ENCODE measurements around the gene DGKQ.
"Not testable (repeated sequence)": the region's sequence is repeated elsewhere in the genome, so short reads cannot be mapped to it uniquely, and the experiment has no call there.

Gene DGKQ

DNA sequence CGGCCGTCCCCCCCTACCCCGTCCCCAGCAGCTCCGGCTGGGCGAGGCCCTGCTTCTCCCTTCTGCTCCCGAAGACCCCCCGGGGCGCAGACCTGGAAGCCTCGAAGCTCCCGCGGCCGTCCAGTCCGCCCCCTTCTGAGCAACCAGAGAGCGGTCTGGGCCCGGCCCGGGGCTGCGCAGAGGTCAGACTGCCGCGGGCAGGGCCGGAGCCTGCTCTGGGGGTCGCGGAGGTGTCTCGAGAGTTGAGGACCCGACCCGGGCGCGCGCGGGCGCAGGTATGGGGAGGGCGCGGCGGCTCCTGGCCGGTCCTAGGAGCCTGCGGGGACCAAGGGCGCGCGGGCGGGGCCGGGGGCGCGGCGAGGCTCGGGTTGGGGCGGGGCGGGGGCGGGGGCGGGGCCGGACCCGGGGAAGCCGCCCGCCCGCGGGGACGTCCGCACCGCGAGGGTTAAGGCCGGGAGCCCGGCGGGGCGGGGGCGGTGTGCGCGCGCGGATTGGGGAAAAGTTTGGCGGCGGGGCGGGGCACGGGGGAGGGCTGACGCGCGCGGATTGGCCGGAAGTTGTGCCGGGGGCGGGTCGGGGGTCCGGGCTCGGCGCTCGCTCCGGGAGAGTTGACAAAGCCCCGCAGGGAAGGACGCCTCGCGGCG lies 37.8 kb upstream of the DGKQ start, which contains the start of gene FGFRL1:
FGFRL1 (plus strand) TSS at position 605 of the 644 bp plus-strand sequence. CDS start 860 bp downstream, outside the sequence.
- in situ Hi-C loops (cut with MboI; ENCODE audit: low sequenced_read_pairs): no loop called here

DNA sequence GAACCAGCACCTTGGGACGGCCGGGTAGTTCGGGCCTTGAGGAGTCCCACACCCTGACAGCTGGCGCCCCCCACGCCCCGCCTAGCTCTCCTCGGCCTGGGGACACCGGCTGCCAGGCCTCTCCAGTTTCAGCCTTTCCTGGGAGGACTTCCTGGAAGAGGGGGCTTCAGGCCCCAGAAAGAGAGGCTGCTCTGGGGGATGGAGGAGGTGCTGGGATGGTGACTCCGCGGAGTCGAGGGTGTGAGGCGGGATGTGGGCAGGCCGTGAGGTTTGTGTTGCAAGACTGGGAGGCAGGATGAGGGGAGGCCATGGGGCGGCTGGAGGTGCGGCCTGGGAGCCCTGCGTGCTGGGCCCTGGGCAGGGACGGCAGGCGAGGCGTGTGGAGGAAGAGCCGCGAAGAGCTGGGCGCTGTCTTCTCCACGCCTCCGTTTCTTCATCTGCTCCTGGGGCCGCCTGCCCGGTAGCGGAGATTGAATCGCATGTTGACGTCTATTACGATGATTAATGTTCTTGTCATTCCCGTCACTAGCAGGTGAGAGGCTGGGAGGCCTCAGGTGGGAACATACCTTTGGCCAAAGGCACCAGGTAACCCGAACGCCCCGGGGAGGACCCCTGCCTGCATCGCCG lies 37.1 kb upstream of the DGKQ start:
- in situ Hi-C loops (cut with MboI; ENCODE audit: low sequenced_read_pairs): no loop called here

DNA sequence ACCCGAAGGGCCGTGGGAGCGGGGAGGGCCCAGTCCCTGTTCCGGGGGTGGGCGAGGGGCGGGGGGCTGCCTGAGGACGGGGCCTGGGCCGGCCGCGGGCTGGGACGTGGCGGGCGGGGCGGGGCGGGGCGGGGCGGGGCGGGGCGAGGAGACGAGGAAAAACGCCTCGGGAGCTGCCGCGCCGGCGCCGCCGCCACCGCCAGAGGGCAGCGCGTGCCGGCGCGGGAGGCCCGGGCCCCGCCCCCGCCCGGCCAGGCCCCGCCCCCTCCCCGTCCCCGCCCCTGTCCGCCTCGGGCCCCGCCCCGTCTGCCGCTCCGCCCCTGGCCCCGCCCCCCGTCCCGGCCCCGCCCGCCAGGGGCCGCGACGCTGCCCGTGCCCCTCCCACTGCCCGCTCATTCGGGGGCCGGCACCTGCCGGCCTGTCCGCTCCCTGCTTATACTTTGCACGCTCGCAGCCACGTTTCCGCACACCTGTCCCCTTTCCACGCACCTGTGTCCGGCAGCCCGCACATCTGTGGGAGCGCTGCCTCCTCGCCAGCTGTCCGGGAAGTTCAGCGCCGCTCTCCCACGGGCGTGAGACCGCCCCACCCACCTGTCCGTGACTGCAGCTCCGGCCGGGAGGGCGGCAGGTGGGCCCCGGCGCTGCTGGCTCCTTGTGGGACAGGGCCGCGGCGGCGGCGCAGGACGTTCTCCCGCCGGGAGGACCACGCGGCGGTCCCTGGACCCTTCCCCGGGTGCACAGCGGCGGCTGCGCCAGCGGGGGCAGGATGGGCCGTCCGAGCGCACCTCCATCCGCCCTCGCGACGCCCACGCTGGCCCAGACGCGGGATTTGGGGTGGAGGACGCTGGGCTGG lies 36.4 kb upstream of the DGKQ start:
- in situ Hi-C loops (cut with MboI; ENCODE audit: low sequenced_read_pairs): no loop called here

DNA sequence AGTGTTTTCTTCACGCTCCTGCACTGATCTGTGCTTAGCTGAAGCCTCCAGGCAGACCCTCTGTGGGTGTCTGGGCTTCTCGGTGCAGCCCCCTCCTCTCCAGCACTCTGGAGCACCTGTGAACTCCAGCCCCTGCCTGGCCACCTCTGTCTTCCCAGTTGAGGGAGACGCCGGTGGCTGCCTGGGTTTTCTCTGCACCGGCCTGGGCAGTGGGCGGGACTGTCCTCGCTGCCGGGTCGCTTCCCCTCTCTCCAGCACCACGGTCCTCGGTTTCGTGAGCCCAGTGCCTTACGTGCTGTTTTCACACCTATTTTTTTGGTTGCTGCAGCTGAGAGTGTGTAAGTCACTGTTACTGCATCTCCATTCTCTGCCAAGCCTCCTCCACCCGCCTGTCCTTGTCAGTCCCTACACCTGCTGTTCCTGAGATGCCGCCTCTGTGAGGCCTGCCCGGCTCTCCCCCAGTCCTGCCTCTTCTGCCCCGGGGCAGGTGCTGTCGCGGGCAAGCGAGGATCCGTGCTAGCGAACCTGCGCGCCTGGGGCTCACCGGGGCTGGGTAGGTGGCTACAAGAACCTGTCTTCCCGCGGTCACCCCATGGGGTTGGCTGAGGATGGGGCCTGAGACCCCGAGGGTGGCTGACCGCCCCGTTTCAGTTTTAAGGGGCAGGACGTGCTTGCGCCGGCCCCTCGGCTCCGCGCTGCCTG lies 35.6 kb upstream of the DGKQ start:
- in situ Hi-C loops (cut with MboI; ENCODE audit: low sequenced_read_pairs): no loop called here

DNA sequence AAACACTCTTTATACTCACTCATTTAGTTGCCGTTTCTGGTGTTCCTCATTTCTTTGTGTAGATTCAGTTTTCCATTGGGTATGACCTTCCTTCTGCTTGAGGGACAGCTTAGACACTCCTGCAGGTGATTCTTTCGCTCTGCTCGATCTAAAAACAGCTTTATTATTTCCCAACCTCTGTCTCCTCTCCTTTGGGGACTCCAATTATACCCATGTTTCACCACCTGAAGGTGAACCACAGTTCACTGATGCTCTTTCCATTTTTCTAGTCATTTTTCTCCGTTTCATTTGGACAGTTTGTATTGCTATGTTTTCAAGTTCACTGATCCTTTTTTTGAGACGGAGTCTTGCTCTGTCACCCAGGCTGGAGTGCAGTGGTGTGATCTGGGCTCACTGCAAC lies 33.5 kb upstream of the DGKQ start:
- in situ Hi-C loops (cut with MboI; ENCODE audit: low sequenced_read_pairs): no loop called here

DNA sequence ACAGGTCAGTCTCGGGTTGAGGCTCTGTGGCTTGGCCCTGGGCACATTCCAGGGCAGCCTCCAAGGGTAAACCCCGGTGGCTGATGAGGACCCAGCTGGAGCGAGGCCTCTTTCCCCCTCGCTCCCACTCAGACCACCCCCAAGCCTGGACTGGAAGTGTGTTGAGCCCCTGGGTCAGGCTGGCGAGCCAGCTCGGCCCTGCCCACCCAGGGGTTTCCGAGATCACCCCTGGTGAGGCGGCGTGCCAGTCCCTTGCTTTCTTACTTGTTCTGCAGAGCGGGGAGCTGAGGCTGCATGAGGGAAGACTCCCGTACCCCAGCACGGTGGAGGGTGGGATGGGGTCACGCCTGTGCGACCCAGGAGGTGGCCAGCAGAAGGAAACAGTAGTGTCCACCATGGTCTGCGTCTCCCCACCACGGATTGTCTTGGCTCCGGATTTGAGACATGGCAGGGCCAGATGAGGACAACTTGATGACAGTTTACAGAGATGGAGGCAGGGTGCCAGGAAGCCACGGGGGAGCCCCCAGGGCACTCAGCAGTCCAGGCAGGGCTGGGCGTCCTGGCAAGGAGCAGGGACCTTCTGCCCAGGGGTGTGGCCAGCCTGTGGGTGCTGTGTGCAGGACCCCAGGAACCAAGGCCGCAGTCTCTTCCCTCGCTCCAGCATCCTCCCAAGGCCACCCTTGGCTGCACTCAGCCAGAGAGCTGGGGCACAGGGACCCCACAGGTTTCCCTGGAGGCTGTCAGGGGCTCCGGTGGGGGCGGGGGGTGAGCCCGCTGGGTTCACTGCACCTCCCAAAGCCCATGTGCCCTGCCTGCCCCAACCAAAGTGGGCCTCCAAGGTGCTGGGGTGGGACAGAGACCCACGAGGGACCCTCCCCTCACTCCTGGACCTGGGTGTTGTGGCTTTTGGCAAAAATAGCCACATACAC lies 31.5 kb upstream of the DGKQ start:
- in situ Hi-C loops (cut with MboI; ENCODE audit: low sequenced_read_pairs): no loop called here

DNA sequence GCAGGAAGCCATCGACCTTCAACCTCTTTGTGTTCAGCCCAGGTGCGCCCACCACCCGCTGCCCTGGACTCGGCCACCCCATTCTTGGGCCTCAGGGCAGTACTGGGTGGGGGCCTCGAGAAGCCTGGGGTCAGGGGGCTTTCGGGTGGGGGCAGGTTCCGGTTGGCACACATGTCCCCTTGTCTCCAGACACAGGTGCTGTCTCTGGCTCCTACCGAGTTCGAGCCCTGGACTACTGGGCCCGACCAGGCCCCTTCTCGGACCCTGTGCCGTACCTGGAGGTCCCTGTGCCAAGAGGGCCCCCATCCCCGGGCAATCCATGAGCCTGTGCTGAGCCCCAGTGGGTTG lies 30.7 kb upstream of the DGKQ start:
- in situ Hi-C loops (cut with MboI; ENCODE audit: low sequenced_read_pairs): no loop called here

DNA sequence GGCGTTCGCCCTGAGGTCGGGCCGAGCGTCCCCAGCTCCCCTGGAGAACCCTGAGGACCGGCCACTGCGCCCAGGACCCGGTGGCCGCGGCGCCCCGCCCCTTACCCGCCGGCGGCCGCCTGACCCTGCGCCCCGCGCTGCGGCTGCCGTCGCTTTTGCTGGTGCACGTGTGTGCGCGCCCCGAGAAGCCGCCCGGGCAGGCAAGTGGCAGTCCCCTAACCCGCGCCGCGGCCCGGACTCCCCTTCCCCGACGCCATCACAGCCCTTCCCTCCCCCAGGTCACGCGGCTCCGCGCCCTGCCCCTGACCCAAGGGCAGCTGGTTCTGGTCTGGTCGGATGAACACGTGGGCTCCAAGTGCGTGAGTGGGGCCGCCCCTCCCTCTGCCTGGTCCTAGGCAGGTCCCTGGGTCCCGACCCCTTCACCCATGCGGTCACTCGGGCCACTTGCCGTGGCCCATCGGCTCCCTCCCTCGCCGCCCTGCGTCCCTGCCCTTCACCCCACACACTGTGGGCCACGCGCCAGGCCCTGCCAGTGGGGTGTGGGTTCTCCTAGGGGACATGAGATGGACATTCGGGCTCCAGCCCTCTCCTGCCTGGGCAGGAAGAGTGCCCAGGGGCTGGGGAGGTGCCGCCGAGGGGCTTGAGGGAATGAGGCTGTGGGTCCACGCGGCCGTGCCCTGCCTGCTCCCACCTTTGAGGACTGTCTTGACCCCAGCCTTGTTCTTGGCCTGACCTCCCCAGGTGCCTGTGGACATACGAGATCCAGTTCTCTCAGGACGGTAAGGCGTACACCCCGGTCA lies 30.1 kb upstream of the DGKQ start:
- in situ Hi-C loops (cut with MboI; ENCODE audit: low sequenced_read_pairs): no loop called here

DNA sequence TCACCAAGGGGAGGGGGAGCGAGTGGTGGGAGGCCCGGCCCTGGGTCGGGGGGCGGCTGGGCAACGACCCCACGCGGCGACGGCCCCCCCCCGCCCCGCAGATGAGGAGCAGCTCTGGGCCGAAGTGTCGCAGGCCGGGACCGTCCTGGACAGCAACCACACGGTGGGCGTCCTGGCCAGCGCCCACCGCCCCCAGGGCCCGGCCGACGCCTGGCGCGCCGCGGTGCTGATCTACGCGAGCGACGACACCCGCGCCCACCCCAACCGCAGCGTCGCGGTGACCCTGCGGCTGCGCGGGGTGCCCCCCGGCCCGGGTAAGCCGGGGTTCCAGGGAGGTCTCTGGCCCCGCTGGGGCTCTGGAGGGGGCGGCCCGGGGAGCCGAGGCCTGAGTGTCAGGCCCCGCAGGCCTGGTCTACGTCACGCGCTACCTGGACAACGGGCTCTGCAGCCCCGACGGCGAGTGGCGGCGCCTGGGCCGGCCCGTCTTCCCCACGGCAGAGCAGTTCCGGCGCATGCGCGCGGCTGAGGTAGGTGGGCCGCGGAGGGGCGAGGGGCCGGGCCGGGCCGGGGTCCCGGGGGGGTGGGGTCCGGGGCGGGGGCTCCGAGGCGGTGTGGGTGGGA lies 29.4 kb upstream of the DGKQ start:
- in situ Hi-C loops (cut with MboI; ENCODE audit: low sequenced_read_pairs): no loop called here

DNA sequence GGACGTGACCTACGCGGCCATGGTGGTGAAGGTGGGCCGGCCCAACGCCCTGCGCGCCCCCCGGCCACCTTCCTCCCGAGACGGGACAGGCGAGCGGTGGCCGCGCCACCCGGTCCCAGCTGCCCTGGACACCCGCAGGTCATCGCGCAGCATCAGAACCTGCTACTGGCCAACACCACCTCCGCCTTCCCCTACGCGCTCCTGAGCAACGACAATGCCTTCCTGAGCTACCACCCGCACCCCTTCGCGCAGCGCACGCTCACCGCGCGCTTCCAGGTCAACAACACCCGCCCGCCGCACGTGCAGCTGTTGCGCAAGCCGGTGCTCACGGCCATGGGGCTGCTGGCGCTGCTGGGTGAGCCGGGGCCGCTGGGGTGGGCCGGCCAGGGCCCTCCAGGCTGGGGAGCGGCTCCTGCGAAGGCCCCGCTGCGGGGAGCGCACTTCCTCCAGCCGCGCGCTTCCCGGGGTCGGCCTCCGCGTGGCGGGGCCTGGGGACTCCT lies 28.8 kb upstream of the DGKQ start:
- in situ Hi-C loops (cut with MboI; ENCODE audit: low sequenced_read_pairs): no loop called here

DNA sequence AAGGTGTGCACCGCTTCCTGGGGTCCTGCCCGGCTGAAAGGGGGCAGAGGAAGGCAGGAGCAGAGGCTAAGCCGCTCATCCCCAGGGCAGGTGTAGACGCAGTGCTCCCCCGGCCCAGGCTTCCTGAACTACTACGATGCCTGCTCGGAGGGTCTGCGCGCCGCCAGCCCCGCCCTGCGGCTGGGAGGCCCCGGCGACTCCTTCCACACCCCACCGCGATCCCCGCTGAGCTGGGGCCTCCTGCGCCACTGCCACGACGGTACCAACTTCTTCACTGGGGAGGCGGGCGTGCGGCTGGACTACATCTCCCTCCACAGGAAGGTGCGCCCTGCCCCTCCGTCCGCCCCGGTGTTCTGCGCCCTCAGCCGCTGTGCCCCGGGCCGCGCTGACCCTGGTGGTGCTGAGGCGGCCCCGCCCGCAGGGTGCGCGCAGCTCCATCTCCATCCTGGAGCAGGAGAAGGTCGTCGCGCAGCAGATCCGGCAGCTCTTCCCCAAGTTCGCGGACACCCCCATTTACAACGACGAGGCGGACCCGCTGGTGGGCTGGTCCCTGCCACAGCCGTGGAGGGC lies 28.3 kb upstream of the DGKQ start:
- in situ Hi-C loops (cut with MboI; ENCODE audit: low sequenced_read_pairs): no loop called here

DNA sequence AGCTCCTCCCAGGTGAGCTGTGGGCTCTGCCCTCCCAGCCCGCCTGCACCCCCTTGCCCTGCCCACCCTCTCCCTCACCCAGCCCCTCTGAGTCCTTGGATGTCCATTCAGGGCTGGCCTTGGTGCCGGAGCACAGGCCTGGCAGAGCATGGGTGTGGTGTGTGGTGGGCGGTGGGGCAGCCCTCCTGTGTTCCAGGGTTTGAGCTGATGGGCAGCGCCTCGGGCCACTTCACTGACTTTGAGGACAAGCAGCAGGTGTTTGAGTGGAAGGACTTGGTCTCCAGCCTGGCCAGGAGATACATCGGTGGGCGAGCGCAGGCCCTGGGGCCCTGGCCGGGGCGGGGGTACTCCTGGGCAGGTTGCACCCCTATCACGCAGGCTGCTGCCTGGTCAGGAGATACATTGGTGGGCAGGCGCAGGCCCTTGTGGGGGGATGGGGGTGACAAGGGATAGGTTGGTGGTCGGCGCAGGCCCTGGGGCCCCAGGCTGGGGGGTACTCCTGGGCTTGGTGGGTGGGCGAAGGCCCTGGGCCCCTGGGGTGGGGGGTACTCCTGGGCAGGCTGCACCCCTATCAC lies 27.4 kb upstream of the DGKQ start:
- in situ Hi-C loops (cut with MboI; ENCODE audit: low sequenced_read_pairs): no loop called here

DNA sequence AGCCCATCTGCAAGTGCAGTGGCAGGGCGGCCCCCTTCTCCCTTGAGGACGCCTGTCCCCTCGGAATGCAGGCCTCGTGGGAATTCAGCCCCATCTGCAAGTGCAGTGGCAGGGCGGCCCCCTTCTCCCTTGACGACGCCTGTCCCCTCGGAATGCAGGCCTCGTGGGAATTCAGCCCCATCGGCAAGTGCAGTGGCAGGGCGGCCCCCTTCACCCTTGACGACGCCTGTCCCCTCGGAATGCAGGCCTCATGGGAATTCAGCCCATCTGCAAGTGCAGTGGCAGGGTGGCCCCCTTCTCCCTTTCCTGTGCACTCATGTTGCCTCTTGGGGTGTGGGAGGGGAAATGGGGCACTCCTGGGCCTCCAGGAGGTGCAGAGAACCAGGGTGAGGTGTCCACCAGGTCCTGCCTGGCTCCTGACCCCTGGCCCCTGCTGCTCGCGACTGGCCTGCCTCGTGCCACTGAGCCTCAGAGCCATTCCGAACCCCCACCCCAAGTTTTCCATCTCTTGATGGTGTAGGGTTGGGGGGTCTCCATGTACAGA lies 26.6 kb upstream of the DGKQ start:
- in situ Hi-C loops (cut with MboI; ENCODE audit: low sequenced_read_pairs): no loop called here

DNA sequence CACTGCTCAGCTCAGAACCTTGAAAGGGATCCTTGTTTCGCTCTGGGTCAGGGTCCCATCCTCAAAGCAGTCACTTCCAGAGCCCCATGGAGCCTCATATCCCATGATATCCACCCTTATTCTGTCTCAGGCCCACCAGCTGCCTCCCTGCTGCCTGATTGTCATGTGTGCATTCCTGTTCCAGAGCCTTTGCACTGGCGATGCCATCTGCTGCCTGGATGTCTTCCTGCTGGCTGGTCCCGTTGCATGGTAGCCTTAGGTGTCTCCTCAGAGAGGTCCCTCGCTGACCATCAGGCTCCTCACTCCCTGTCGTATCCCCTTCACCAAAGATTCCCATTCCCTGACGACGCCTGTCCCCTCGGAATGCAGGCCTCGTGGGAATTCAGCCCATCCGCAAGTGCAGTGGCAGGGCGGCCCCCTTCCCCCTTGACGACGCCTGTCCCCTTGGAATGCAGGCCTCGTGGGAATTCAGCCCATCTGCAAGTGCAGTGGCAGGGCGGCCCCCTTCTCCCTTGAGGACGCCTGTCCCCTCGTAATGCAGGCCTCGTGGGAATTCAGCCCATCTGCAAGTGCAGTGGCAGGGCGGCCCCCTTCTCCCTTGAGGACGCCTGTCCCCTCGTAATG lies 26.0 kb upstream of the DGKQ start:
- in situ Hi-C loops (cut with MboI; ENCODE audit: low sequenced_read_pairs): not testable (repeated sequence)

DNA sequence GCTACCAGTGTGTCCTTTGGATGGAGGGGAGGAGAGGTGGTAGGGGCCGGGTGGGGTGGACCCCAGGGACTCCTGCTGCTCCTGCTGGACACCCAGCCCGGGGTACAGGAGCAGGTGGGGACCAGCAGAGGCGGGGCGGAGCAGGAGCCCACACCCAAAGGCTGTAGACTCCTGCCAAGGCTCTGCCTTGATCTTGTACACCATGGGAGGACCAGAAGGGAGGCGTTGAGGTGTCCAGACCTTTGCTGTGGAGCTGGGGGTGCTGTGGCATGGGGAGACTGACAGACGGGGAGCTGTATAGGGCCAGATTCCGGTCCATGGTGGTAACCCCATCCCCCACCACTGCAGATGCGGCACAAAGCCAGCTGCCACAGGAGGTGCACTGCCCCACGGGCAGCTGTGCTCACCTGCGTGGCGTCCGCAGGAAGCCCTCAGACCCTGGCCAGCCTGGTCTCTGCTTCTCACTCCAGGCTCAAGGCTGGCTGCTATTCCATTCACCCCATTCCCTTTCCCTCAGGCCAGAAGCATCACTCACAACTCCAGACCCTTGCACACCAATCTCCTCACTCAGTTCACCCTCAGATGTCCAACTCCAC lies 24.8 kb upstream of the DGKQ start:
- in situ Hi-C loops (cut with MboI; ENCODE audit: low sequenced_read_pairs): no loop called here

DNA sequence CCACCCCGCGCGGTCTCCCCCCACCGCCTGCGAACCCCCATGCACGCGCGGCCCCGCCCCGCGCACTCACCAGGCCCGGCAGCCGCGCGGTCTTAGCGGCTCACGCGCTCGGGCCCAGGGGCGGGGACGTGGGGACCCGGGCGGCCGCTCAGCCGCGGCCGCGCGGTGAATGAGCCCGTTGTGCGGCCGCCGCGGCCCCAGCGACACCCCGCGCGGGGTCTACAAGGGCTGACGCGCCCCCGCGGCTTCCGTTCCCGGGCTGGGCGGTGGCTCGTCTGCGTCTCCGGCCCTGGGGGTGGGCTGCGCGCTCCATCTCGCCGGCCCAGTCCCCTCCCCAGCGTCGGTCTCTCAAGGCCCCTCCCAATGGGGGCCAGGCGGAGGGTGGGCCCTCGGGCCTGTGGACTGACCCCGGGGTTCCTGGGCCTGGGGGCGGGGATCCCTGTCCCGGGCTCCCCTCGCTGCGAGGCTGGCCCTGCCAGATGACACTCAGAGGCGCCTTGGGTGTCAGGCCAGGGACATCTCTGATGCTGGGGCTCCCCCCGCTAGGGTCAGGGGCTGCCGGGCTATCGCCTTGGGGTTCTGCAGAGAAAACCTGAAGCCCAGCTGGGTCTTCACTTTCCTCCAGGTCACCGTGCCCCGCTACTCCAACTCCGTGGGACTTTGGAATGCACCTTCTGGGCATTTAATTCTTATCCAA lies 24.2 kb upstream of the DGKQ start:
- in situ Hi-C loops (cut with MboI; ENCODE audit: low sequenced_read_pairs): no loop called here

DNA sequence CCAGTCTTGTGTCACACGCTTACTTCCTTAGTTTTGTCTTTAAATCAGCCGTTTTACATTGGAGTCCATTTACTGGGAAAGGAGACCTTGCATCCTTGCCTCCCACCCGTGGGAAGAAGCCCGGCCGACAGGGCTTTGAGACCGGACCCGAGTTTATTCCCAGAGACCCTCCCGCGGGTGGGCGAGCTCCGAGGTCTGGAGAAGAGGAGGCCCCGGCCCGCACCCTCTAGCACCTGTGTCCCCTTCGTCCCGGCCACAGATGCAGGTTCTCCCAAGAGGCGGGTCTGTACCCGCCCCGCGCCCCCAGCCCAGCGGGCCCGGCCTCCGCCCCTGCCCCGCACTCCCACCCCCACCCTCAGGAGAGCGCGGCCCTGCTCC lies 23.6 kb upstream of the DGKQ start:
- in situ Hi-C loops (cut with MboI; ENCODE audit: low sequenced_read_pairs): no loop called here
